HCT116 (cell line): ENCODE results near the gene MALRD1.

Experiments
- EZH2 ChIP-seq: fragments of 200-600 bp; sonication (generic); IDR thresholded peaks from 2 replicates; pipeline ENCODE4 v1.6.1; 2017; ENCODE audit warnings: antibody characterized with exemption, mixed run types
- JUND ChIP-seq: IDR thresholded peaks from 2 replicates; pipeline ENCODE4 v1.6.1; 2012
- RAD21 ChIP-seq: IDR thresholded peaks from 2 replicates; pipeline ENCODE4 v1.6.1; 2012; ENCODE audit warnings: low read depth, mild to moderate bottlenecking
- ZFX ChIP-seq: fragments of 450-650 bp; IDR thresholded peaks from 2 replicates; pipeline ENCODE4 v1.6.1; 2017
- TF ChIP-seq, protein P1 (sequence below), 3 experiments: fragments of 200-600 bp in 1 of 3; sonication (generic) in 1 of 3; IDR thresholded peaks in 2 of 3; conservative IDR thresholded peaks in 1 of 3; 2 replicates each; pipeline ENCODE4 v1.5.1; 2012 to 2017; ENCODE audit warnings: low read depth in 2 of 3, low read length in 2 of 3, antibody characterized with exemption in 1 of 3, borderline replicate concordance in 1 of 3, control low read depth in 1 of 3, mild to moderate bottlenecking in 1 of 3, mixed read lengths in 1 of 3, mixed run types in 1 of 3, moderate library complexity in 1 of 3; ENCODE audit not compliant: insufficient read depth in 1 of 3
- TF ChIP-seq, protein P2 (sequence below): IDR thresholded peaks from 2 replicates; pipeline ENCODE4 v1.6.1; 2012

DNA sequence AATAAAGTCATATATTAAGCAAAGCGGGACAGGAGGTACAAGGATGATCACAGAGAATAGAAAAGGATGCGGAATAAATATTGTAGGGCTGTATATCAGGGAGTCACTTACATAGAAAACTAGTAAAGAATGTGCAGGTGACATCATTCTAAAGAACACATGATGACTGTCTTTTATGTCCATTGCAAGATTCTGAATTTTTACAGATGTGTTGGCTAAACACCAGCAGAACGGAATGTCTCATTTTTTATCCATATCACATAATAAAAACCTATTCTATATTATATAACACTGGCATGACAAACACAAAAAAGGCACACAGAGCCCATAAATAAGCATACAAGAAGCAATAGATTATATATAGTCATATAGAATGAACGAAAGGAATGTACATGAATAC lies 448.4 kb downstream of the MALRD1 start:
- TF ChIP-seq, protein P1, sequence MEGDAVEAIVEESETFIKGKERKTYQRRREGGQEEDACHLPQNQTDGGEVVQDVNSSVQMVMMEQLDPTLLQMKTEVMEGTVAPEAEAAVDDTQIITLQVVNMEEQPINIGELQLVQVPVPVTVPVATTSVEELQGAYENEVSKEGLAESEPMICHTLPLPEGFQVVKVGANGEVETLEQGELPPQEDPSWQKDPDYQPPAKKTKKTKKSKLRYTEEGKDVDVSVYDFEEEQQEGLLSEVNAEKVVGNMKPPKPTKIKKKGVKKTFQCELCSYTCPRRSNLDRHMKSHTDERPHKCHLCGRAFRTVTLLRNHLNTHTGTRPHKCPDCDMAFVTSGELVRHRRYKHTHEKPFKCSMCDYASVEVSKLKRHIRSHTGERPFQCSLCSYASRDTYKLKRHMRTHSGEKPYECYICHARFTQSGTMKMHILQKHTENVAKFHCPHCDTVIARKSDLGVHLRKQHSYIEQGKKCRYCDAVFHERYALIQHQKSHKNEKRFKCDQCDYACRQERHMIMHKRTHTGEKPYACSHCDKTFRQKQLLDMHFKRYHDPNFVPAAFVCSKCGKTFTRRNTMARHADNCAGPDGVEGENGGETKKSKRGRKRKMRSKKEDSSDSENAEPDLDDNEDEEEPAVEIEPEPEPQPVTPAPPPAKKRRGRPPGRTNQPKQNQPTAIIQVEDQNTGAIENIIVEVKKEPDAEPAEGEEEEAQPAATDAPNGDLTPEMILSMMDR (IDR thresholded peaks at IDR 0.05 in 2 of 3, conservative IDR thresholded peaks at IDR 0.05 in 1 of 3; ENCODE audit: borderline replicate concordance in 1 of 3, insufficient read depth in 1 of 3, low read depth in 2 of 3, low read length in 2 of 3) = no peak
- no peak for TF ChIP-seq JUND
- TF ChIP-seq EZH2 = no peak
- no peak for TF ChIP-seq RAD21
- TF ChIP-seq, protein P2, sequence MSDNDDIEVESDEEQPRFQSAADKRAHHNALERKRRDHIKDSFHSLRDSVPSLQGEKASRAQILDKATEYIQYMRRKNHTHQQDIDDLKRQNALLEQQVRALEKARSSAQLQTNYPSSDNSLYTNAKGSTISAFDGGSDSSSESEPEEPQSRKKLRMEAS = no peak
- TF ChIP-seq ZFX = no peak
